Measurements from ENCODE around the gene MSL1.

The MSL1 gene

DNA sequence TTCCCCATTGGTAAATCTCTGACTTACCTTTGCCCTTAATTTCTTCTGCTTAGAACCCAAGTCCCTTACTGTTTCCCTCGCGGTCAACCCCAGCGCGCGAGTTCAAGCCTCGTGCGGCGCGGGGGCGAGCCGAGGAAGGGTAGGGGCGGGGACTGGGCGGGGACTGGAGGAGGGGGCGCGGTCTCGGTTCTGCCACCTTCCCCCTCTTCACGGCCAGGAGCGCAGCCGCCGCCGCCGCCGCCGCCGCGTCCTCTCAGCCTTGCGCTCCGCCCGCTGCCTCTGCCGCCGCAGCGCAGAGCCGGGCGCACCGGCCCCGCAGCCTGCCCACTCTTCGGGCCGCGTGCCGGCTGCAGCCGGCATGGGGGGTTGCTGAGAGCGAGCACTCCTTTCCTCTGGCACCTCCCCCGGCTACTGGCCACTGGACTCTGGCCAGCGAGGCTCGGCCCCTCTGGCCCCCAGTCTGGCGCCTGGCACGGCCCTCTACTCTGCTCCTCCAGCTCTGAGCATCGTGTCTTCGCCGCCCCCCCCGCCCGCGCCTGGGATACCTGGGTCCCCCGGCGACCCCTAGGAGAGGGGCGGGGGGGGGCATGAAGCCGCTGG, 55.6 kb downstream of the MSL1 start, which contains the start of gene RAPGEFL1:
Gene RAPGEFL1 (plus strand): TSS at position 196 of the 600 bp plus-strand sequence. CDS start 392 bp downstream, at position 588.
- DNase-seq, result peak; percentile 67

DNA sequence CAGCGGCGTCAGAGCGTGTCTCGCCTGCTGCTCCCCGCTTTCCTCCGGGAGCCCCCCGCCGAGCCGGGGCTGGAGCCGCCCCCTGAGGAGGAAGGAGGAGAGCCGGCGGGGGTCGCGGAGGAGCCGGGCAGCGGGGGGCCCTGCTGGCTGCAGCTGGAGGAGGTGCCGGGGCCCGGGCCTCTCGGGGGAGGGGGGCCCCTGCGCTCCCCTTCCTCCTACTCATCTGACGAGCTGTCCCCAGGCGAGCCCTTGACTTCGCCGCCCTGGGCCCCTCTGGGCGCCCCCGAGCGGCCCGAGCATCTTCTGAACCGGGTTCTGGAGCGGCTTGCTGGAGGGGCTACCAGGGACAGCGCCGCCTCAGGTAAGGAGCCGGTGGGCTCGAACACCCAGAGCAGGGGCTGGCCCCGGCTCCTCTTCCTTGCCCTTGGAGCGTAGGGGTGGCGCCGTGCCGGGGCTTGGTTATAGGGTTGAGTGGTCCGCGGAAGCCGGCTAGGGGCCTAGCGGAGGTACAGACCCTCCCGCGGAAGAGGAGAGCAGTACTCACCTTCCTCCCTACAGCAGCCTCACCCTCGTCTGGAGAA, 56.3 kb downstream of the MSL1 start:
- no peak for DNase-seq

GRCh38 chr17:40178660-40179059, 56.9 kb downstream of the MSL1 start:
- DNase-seq, result no peak

GRCh38 chr17:40179923-40180659, 58.3 kb downstream of the MSL1 start:
- peak; percentile 48 for DNase-seq

- no peak for DNase-seq
Observed at GRCh38 chr17:40180694-40181093, 58.9 kb downstream of the MSL1 start.

- DNase-seq, result no peak
Observed at GRCh38 chr17:40181205-40181604, 59.4 kb downstream of the MSL1 start.

DNA sequence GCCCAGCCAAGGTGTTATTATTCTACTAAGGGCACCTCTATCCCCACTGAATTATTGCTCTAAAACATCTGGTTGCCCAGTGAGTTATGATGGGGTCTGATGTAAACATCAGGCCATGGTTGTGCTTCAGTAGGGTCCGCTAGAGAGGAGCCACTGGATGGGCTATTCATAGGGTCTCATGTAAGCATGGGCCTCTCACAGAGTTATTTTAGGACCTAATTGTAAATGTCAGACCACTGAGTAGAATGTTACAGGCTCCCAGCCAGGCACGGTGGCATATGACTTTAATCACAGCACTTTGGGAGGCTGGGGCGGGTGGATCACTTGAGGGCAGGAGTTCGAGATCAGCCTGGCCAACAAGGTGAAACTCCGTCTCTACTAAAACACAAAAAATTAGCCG, 60.8 kb downstream of the MSL1 start:
- DNase-seq, result no peak

Data from fibroblast of skin of abdomen (primary cell).